ENCODE results near the gene CCDC92B. TPM values are rescaled to one million over a fixed set of nuclear protein-coding genes. Genes with fewer than 3 reads are reported as not detected.
"Not testable (repeated sequence)": the region's sequence is repeated elsewhere in the genome, so short reads cannot be mapped to it uniquely, and the experiment has no call there.

Gene CCDC92B
- total RNA-seq, 1 experiment from 2014 or later = 1.9 TPM

DNA sequence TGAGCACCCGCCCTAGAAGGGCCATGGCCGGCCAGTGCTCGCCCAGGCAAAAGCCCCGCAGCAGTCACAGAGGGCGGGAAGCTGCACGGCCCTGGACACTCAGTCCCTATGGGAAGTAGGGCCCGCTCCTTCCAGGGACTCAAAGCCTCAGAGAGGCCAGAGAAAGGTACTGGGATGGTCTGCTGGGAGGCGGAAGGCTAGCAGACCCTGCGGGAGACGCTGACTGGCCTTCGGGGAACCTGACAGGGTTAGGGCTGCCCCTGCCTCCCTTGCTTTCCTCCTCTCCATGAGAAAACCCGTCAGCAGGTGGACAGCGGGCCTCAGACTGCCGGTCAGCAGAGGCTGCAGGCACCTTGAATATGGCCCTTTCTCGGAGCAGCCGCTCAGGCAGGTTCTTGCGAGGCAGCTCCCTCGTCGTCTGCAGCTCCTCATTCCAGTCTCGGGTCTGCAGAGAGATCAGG is 49.4 kb downstream of the CCDC92B start:
- BruUV-seq (replicated peaks) = no TSS peak
- Histone ChIP-seq H3K27ac (no peak overlapping the region), H3K4me1 (replicated peaks; ENCODE audit: insufficient read depth) (no peaks in the 10 kb centered on the region), H3K4me3 (no peak overlapping the region), H4K20me1 (ENCODE audit: insufficient read depth) (peaks cover 49% of the 10 kb centered on the region), H2AFZ (no peak overlapping the region), H3K36me3 (ENCODE audit: low read depth) (peaks cover 19% of the 10 kb centered on the region), H3K79me2 (ENCODE audit: low read depth) (peaks cover 16% of the 10 kb centered on the region), H3K27me3 (ENCODE audit: insufficient read depth, low read depth) (no peaks in the 10 kb centered on the region), H3K9me3 (ENCODE audit: insufficient read depth, low read depth) (no peaks in the 10 kb centered on the region), H3K9me2 (ENCODE audit: insufficient read depth) (no peaks in the 10 kb centered on the region), H3F3A (ENCODE audit: insufficient read depth, low read depth) (peaks cover 8% of the 10 kb centered on the region; the same call in 1 of the 2 replicates), H3K4me2 (no peak overlapping the region)
- CTCF ChIA-PET = no interaction called here
- no peak for DNase-seq
- no peak for TF ChIP-seq EZH2 (IDR thresholded peaks at IDR 0.05; ENCODE audit: low read depth)
- TF ChIP-seq, protein P1, sequence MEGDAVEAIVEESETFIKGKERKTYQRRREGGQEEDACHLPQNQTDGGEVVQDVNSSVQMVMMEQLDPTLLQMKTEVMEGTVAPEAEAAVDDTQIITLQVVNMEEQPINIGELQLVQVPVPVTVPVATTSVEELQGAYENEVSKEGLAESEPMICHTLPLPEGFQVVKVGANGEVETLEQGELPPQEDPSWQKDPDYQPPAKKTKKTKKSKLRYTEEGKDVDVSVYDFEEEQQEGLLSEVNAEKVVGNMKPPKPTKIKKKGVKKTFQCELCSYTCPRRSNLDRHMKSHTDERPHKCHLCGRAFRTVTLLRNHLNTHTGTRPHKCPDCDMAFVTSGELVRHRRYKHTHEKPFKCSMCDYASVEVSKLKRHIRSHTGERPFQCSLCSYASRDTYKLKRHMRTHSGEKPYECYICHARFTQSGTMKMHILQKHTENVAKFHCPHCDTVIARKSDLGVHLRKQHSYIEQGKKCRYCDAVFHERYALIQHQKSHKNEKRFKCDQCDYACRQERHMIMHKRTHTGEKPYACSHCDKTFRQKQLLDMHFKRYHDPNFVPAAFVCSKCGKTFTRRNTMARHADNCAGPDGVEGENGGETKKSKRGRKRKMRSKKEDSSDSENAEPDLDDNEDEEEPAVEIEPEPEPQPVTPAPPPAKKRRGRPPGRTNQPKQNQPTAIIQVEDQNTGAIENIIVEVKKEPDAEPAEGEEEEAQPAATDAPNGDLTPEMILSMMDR (conservative IDR thresholded peaks at IDR 0.05) = no peak
- intact Hi-C loops (cut with micrococcal nuclease; ENCODE audit: unreplicated experiment) = no loop called here
- POLR2A ChIA-PET (ENCODE audit: unreplicated experiment) = no interaction called here

DNA sequence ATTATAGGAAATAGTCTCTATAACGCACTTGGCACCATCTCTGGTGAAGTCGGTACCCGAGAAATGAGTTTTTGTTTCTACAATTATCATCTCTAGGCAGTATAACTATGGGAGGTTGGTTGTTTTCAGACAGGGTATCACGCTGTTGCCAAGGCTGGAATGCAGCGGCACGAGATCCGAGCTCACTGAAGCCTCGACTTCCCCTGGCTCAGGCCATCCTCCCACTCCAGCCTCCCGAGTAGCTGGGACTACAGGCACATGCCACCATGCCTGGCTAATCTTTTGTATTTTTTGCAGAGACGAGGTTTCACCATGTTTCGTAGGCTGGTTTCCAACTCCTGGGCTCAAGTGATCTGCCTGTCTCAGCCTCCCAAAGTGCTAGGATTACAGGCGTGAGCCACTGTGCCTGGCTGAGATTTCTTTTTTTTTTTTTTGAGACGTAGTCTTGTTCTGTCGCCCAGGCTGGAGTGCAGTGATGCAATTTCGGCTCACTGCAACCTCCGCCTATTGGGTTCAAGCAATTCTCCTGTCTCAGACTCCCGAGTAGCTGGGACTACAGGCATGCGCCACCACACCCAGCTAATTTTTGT is 50.1 kb downstream of the CCDC92B start:
- H3K4me2 ChIP-seq; H3K4me3 ChIP-seq; H3K4me1 ChIP-seq (replicated peaks; ENCODE audit: insufficient read depth); H3F3A ChIP-seq (ENCODE audit: insufficient read depth, low read depth); H3K9me2 ChIP-seq (ENCODE audit: insufficient read depth); H3K27me3 ChIP-seq (ENCODE audit: insufficient read depth, low read depth); intact Hi-C loops (cut with micrococcal nuclease; ENCODE audit: unreplicated experiment); POLR2A ChIA-PET (ENCODE audit: unreplicated experiment); H3K9me3 ChIP-seq (ENCODE audit: insufficient read depth, low read depth); DNase-seq; H3K27ac ChIP-seq; H2AFZ ChIP-seq; CTCF ChIA-PET; H3K79me2 ChIP-seq (ENCODE audit: low read depth): not testable (repeated sequence)
- peaks cover 19% of the 10 kb centered on the region for H3K36me3 ChIP-seq (ENCODE audit: low read depth)
- peaks cover 44% of the 10 kb centered on the region for H4K20me1 ChIP-seq (ENCODE audit: insufficient read depth)
- TSS peak; percentile 11 for BruUV-seq (replicated peaks)

- POLR2A ChIA-PET (ENCODE audit: unreplicated experiment) = no interaction called here
- no peaks in the 10 kb centered on the region for H3K79me2 ChIP-seq (ENCODE audit: low read depth)
These were observed 51.8 kb downstream of the CCDC92B start for GRCh38 chr17:2697611-2698162.

More at GRCh38 chr17:2697611-2698162, 51.8 kb downstream of the CCDC92B start:
- Histone ChIP-seq H4K20me1 (ENCODE audit: insufficient read depth) (peaks cover 33% of the 10 kb centered on the region), H3F3A (ENCODE audit: insufficient read depth, low read depth) (peaks cover 8% of the 10 kb centered on the region; the same call in 1 of the 2 replicates), H3K9me2 (ENCODE audit: insufficient read depth) (no peaks in the 10 kb centered on the region), H3K4me1 (replicated peaks; ENCODE audit: insufficient read depth) (no peaks in the 10 kb centered on the region), H3K36me3 (ENCODE audit: low read depth) (peaks cover 14% of the 10 kb centered on the region), H3K27ac (no peak overlapping the region), H3K4me3 (no peak overlapping the region), H3K4me2 (no peak overlapping the region), H2AFZ (no peak overlapping the region), H3K27me3 (ENCODE audit: insufficient read depth, low read depth) (no peaks in the 10 kb centered on the region), H3K9me3 (ENCODE audit: insufficient read depth, low read depth) (no peaks in the 10 kb centered on the region)
- no peak for DNase-seq
- no TSS peak for BruUV-seq (replicated peaks)
- CTCF ChIA-PET = no interaction called here
- intact Hi-C loops (cut with micrococcal nuclease; ENCODE audit: unreplicated experiment) = no loop called here
- TF ChIP-seq, protein P1 (conservative IDR thresholded peaks at IDR 0.05) = no peak
